Loucy (cell line): ENCODE results near the gene PAQR4.

Experiments used
- H2AFZ ChIP-seq: fragments of 200-600 bp; sonication (generic); 2 replicates; pipeline ENCODE4 v1.6.0; 2016; ENCODE audit warnings: antibody characterized with exemption, mild to moderate bottlenecking, low read length, moderate library complexity
- H3F3A ChIP-seq: fragments of 200-600 bp; 2 replicates; pipeline ENCODE4 v1.6.0; 2016; ENCODE audit warnings: antibody characterized with exemption, low read depth, mild to moderate bottlenecking
- H3K27me3 ChIP-seq: fragments of 200-600 bp; sonication (generic); 2 replicates; pipeline ENCODE4 v1.6.1; 2014; ENCODE audit warnings: low read length, mild to moderate bottlenecking; ENCODE audit not compliant: insufficient read depth, poor library complexity, severe bottlenecking
- H3K36me3 ChIP-seq: fragments of 200-600 bp; sonication (generic); 2 replicates; pipeline ENCODE4 v1.6.1; 2016; ENCODE audit warnings: low read length; ENCODE audit not compliant: insufficient read depth
- H3K4me1 ChIP-seq: fragments of 200-600 bp; sonication (generic); 2 replicates; pipeline ENCODE4 v1.5.1; 2014; ENCODE audit warnings: low read length, mild to moderate bottlenecking; ENCODE audit not compliant: insufficient read depth, poor library complexity, severe bottlenecking
- H3K4me2 ChIP-seq: fragments of 200-600 bp; sonication (generic); 2 replicates; pipeline ENCODE4 v1.6.0; 2014; ENCODE audit warnings: antibody characterized with exemption, low read length, low read depth, mild to moderate bottlenecking; ENCODE audit not compliant: poor library complexity, severe bottlenecking
- H3K4me3 ChIP-seq: fragments of 200-600 bp; sonication (generic); 2 replicates; pipeline ENCODE4 v1.5.1; 2014; ENCODE audit warnings: low read length, mild to moderate bottlenecking, mixed read lengths; ENCODE audit not compliant: poor library complexity, severe bottlenecking
- H3K79me2 ChIP-seq: fragments of 200-600 bp; sonication (generic); 2 replicates; pipeline ENCODE4 v1.6.1; 2014; ENCODE audit warnings: low read length; ENCODE audit not compliant: insufficient read depth
- H3K9ac ChIP-seq: fragments of 200-600 bp; sonication (generic); 2 replicates; pipeline ENCODE4 v1.6.0; 2014; ENCODE audit warnings: mild to moderate bottlenecking, low read depth, low read length, moderate library complexity; ENCODE audit not compliant: poor library complexity, severe bottlenecking
- H3K9me2 ChIP-seq: fragments of 200-600 bp; sonication (generic); replicated peaks from 2 replicates; pipeline ENCODE4 v1.6.1; 2016; ENCODE audit warnings: low read depth, low read length, mixed read lengths
- H3K9me3 ChIP-seq: fragments of 200-600 bp; sonication (generic); 2 replicates; pipeline ENCODE4 v1.6.1; 2014; ENCODE audit warnings: mild to moderate bottlenecking, antibody characterized with exemption, low read length, low read depth; ENCODE audit not compliant: insufficient read depth
- H4K20me1 ChIP-seq: fragments of 200-600 bp; sonication (generic); 2 replicates; pipeline ENCODE4 v1.6.0; 2014; ENCODE audit warnings: antibody characterized with exemption, low read length, mild to moderate bottlenecking; ENCODE audit not compliant: insufficient read depth, poor library complexity, severe bottlenecking
- CTCF ChIP-seq: fragments of 200-600 bp; sonication (generic); conservative IDR thresholded peaks from 2 replicates; pipeline ENCODE4 v1.5.1; 2014; ENCODE audit warnings: mild to moderate bottlenecking, antibody characterized with exemption, low read length
- EZH2phosphoT487 ChIP-seq: fragments of 200-600 bp; IDR thresholded peaks from 2 replicates; pipeline ENCODE4 v1.6.1; 2018; ENCODE audit warnings: antibody characterized with exemption, mild to moderate bottlenecking, moderate library complexity, borderline replicate concordance

Gene PAQR4

GRCh38 chr16:3004781-3005284 lies 35.7 kb downstream of the PAQR4 start:
- peak overlapping the region; percentile 79 for H3K4me3 ChIP-seq
- peak overlapping the region; percentile 87 for H3K9ac ChIP-seq
- TF ChIP-seq CTCF (no peak), EZH2phosphoT487 (no peak)
- H3K27me3 ChIP-seq = no peaks in the 10 kb centered on the region
- no peaks in the 10 kb centered on the region for H3K9me2 ChIP-seq
- peak overlapping the region; percentile 95 for H3K4me2 ChIP-seq
- peaks cover 31% of the 10 kb centered on the region for H3K4me1 ChIP-seq
- H4K20me1 ChIP-seq = no peaks in the 10 kb centered on the region
- no peaks in the 10 kb centered on the region for H3K36me3 ChIP-seq
- no peaks in the 10 kb centered on the region for H3K9me3 ChIP-seq
- no peaks in the 10 kb centered on the region; the same call in 1 of the 2 replicates for H3F3A ChIP-seq
- H3K79me2 ChIP-seq = peaks cover 7% of the 10 kb centered on the region
- no peak overlapping the region for H2AFZ ChIP-seq

GRCh38 chr16:3007059-3007956 lies 38.2 kb downstream of the PAQR4 start:
- H3K4me2 ChIP-seq = peak overlapping the region; percentile 95
- no peaks in the 10 kb centered on the region for H3K9me2 ChIP-seq
- H3K79me2 ChIP-seq = peaks cover 7% of the 10 kb centered on the region
- H3K9me3 ChIP-seq = no peaks in the 10 kb centered on the region
- peak overlapping the region; percentile 87 for H3K9ac ChIP-seq
- TF ChIP-seq CTCF (no peak), EZH2phosphoT487 (no peak)
- no peaks in the 10 kb centered on the region for H4K20me1 ChIP-seq
- no peak overlapping the region for H2AFZ ChIP-seq
- H3K36me3 ChIP-seq = no peaks in the 10 kb centered on the region
- peak overlapping the region; percentile 72 for H3K4me3 ChIP-seq
- no peaks in the 10 kb centered on the region for H3K27me3 ChIP-seq
- peaks cover 31% of the 10 kb centered on the region for H3K4me1 ChIP-seq
- no peaks in the 10 kb centered on the region; the same call in 1 of the 2 replicates for H3F3A ChIP-seq

GRCh38 chr16:3007957-3008689 lies 39.0 kb downstream of the PAQR4 start:
- Histone ChIP-seq H3K27me3 (no peaks in the 10 kb centered on the region), H3K79me2 (peaks cover 7% of the 10 kb centered on the region), H3K4me3 (peak overlapping the region; percentile 72), H2AFZ (no peak overlapping the region), H3K9me3 (no peaks in the 10 kb centered on the region), H3K4me1 (peaks cover 31% of the 10 kb centered on the region), H3K4me2 (peak overlapping the region; percentile 95), H3F3A (no peaks in the 10 kb centered on the region; the same call in 1 of the 2 replicates), H3K36me3 (no peaks in the 10 kb centered on the region), H4K20me1 (no peaks in the 10 kb centered on the region), H3K9ac (peak overlapping the region; percentile 87), H3K9me2 (no peaks in the 10 kb centered on the region)
- no peak for TF ChIP-seq EZH2phosphoT487
- TF ChIP-seq CTCF = no peak
